Fibroblast of mammary gland (primary cell): ENCODE results near the gene HIC2.
"Not testable (repeated sequence)": the region's sequence is repeated elsewhere in the genome, so short reads cannot be mapped to it uniquely, and the experiment has no call there.

Experiments used
- DNase-seq: peaks from one replicate; pipeline ENCODE4 v3.0.0-alpha.2; 2010; ENCODE audit warnings: low read depth
- H3K4me3 ChIP-seq: 2 replicates; pipeline ENCODE4 v1.5.1; 2011; ENCODE audit warnings: low read depth, mild to moderate bottlenecking, low read length, moderate library complexity; ENCODE audit not compliant: control insufficient read depth

The HIC2 gene

GRCh38 chr22:21487723-21488122, 70.6 kb downstream of the HIC2 start:
- not testable (repeated sequence) for DNase-seq, H3K4me3 ChIP-seq

GRCh38 chr22:21489149-21489680, 72.0 kb downstream of the HIC2 start:
- H3K4me3 ChIP-seq, DNase-seq: not testable (repeated sequence)

- H3K4me3 ChIP-seq, DNase-seq: not testable (repeated sequence)
Measured at GRCh38 chr22:21490556-21490955, 73.4 kb downstream of the HIC2 start.

GRCh38 chr22:21492271-21492670, 75.1 kb downstream of the HIC2 start:
- H3K4me3 ChIP-seq, DNase-seq: not testable (repeated sequence)

GRCh38 chr22:21493789-21494782, 76.9 kb downstream of the HIC2 start:
- not testable (repeated sequence) for H3K4me3 ChIP-seq, DNase-seq

- DNase-seq, result not testable (repeated sequence)
Measured at GRCh38 chr22:21497984-21498383, 80.8 kb downstream of the HIC2 start.

GRCh38 chr22:21498489-21498888, 81.3 kb downstream of the HIC2 start:
- H3K4me3 ChIP-seq, DNase-seq: not testable (repeated sequence)

More at GRCh38 chr22:21497984-21498383, 80.8 kb downstream of the HIC2 start:
- not testable (repeated sequence) for H3K4me3 ChIP-seq

GRCh38 chr22:21499623-21500506, 82.7 kb downstream of the HIC2 start:
- DNase-seq, H3K4me3 ChIP-seq: not testable (repeated sequence)
